Neuronal stem cell (in vitro differentiated cells): ENCODE results near the gene CDC16.

Source experiments
- DNase-seq: peaks from one replicate; pipeline ENCODE4 v3.0.0-alpha.2; 2013; ENCODE audit warnings: low spot score
- H2AFZ ChIP-seq: one replicate; pipeline ENCODE4 v1.6.1; 2013; ENCODE audit warnings: mild to moderate bottlenecking, low read length, inconsistent platforms
- H2AK5ac ChIP-seq: 2 replicates; pipeline ENCODE4 v1.6.1; 2013; ENCODE audit warnings: low read depth, mild to moderate bottlenecking, inconsistent platforms, low read length, moderate library complexity, mixed read lengths
- H2BK120ac ChIP-seq: 2 replicates; pipeline ENCODE4 v1.6.1; 2013; ENCODE audit warnings: low read depth, mild to moderate bottlenecking, inconsistent platforms, low read length, moderate library complexity, mixed read lengths
- H2BK12ac ChIP-seq: one replicate; pipeline ENCODE4 v1.6.1; 2013; ENCODE audit warnings: low read length, inconsistent platforms
- H2BK15ac ChIP-seq: 2 replicates; pipeline ENCODE4 v1.6.1; 2013; ENCODE audit warnings: mild to moderate bottlenecking, low read length, inconsistent platforms, mixed read lengths
- H2BK5ac ChIP-seq: one replicate; pipeline ENCODE4 v1.6.1; 2013; ENCODE audit warnings: inconsistent platforms, mild to moderate bottlenecking, low read length, moderate library complexity
- H3K14ac ChIP-seq: one replicate; pipeline ENCODE4 v1.6.1; 2013; ENCODE audit warnings: low read length, inconsistent platforms
- H3K18ac ChIP-seq: 2 replicates; pipeline ENCODE4 v1.6.1; 2013; ENCODE audit warnings: low read length, inconsistent platforms
- H3K23ac ChIP-seq: 2 replicates; pipeline ENCODE4 v1.6.1; 2013; ENCODE audit warnings: low read depth, mild to moderate bottlenecking, mixed read lengths, low read length, inconsistent platforms; ENCODE audit not compliant: poor library complexity
- H3K27ac ChIP-seq: replicated peaks from 3 replicates; pipeline ENCODE4 v1.5.1; 2013; ENCODE audit warnings: low read length, inconsistent platforms
- H3K27me3 ChIP-seq, 3 experiments: 2 replicates each; pipeline ENCODE4 v1.6.1; 2013; ENCODE audit warnings: low read length in 3 of 3, mild to moderate bottlenecking in 2 of 3, inconsistent platforms in 1 of 3, low read depth in 1 of 3, mixed read lengths in 1 of 3, moderate library complexity in 1 of 3; ENCODE audit not compliant: control insufficient read depth in 3 of 3, insufficient read depth in 3 of 3
- H3K36me3 ChIP-seq, 2 donors: replicated peaks in 1 of 2; 2 replicates each; pipeline ENCODE4 v1.6.1; 2013; ENCODE audit warnings: low read length in 2 of 2; ENCODE audit not compliant: control insufficient read depth in 2 of 2, insufficient read depth in 2 of 2
- H3K4ac ChIP-seq: 2 replicates; pipeline ENCODE4 v1.6.1; 2013; ENCODE audit warnings: inconsistent platforms, mild to moderate bottlenecking, low read length, moderate library complexity
- H3K4me1 ChIP-seq, 2 donors: 1 replicate in 1 of 2; 2 replicates in 1 of 2; pipeline ENCODE4 v1.6.1; 2013; ENCODE audit warnings: low read length in 2 of 2, low read depth in 1 of 2; ENCODE audit not compliant: control insufficient read depth in 2 of 2, insufficient read depth in 1 of 2
- H3K4me2 ChIP-seq: one replicate; pipeline ENCODE4 v1.6.1; 2013; ENCODE audit warnings: mild to moderate bottlenecking, low read length, inconsistent platforms; ENCODE audit not compliant: insufficient read depth, poor library complexity, severe bottlenecking
- H3K4me3 ChIP-seq, 2 donors: 2 replicates each; pipeline ENCODE4 v1.5.1; 2013; ENCODE audit warnings: low read length in 2 of 2, mild to moderate bottlenecking in 2 of 2, inconsistent platforms in 1 of 2, moderate library complexity in 1 of 2
- H3K79me1 ChIP-seq: one replicate; pipeline ENCODE4 v1.6.1; 2013; ENCODE audit warnings: low read depth, mild to moderate bottlenecking, inconsistent platforms, low read length, moderate library complexity
- H3K9ac ChIP-seq: one replicate; pipeline ENCODE4 v1.6.1; 2013; ENCODE audit warnings: mild to moderate bottlenecking, low read depth, low read length, inconsistent platforms; ENCODE audit not compliant: poor library complexity
- H3K9me3 ChIP-seq, 2 donors: replicated peaks in 1 of 2; 2 replicates each; pipeline versions ENCODE3 to v1.6.1; 2013; ENCODE audit warnings: low read length in 2 of 2, mild to moderate bottlenecking in 2 of 2, inconsistent platforms in 1 of 2, low read depth in 1 of 2, mixed read lengths in 1 of 2, moderate library complexity in 1 of 2; ENCODE audit not compliant: control insufficient read depth in 2 of 2, insufficient read depth in 1 of 2
- H4K8ac ChIP-seq: one replicate; pipeline ENCODE4 v1.6.1; 2013; ENCODE audit warnings: low read depth, mild to moderate bottlenecking, inconsistent platforms, low read length, moderate library complexity
- H4K91ac ChIP-seq: one replicate; pipeline ENCODE4 v1.6.1; 2013; ENCODE audit warnings: low read length, low read depth, mild to moderate bottlenecking, inconsistent platforms; ENCODE audit not compliant: poor library complexity
- WGBS, 2 donors: extraction: QIAGEN DNeasy Blood & Tissue Kit; methylation state at CpG; one replicate each; pipeline ENCODE4 v1.1.7; 2013; ENCODE audit warnings: missing lambda C conversion rate in 2 of 2, mixed read lengths in 1 of 2; ENCODE audit not compliant: insufficient read length in 2 of 2, insufficient replicate concordance in 1 of 2; ENCODE audit errors: extremely low coverage in 2 of 2; 5-methylcytosine and 5-hydroxymethylcytosine counted together

Gene CDC16

DNA sequence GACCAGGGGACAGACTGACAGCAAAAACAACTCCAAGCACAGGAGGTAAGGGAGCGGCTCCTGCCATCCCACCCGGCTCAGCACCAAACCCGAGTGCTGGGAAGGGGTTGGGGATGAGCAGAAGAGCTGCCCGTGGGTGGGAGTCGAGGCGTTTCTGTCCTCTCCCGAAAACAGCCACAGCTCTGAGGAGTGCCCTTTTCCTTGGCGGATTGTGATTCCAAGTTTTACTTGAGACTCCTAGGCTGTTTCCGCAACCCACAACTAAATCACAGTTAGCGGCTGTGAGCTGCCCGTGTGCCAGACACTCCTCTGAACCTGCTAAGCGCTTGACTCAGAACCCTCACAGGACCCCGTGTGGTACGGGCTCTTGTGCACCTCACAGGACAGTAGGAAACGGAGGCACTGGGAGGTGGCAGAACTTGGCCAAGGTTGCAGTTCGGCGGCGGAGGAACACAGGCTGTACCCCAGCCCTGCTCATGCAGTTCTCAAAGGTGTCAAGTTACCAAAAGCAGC is 34.2 kb upstream of the CDC16 start:
- H2AFZ ChIP-seq, result no peak overlapping the region
- peaks cover 0 to 3% (median 0%) of the 10 kb centered on the region in 3 experiments for H3K27me3 ChIP-seq
- no peaks in the 10 kb centered on the region for H3K4me1 ChIP-seq
- H2BK12ac ChIP-seq, result no peak overlapping the region
- no CpG with 5 or more reads among the region's 18 CpGs for WGBS, 2 donors
- no peak overlapping the region for H3K14ac ChIP-seq
- H3K9me3 ChIP-seq, result peaks cover 6% of the 10 kb centered on the region in 2 donors
- H3K4me2 ChIP-seq, result no peak overlapping the region
- no peak overlapping the region for H3K4me3 ChIP-seq
- no peak overlapping the region for H4K91ac ChIP-seq
- H3K9ac ChIP-seq, result no peak overlapping the region
- no peak for DNase-seq
- H2BK120ac ChIP-seq, result no peak overlapping the region
- no peak overlapping the region for H3K18ac ChIP-seq
- H2AK5ac ChIP-seq, result no peak overlapping the region
- no peak overlapping the region for H3K27ac ChIP-seq
- no peaks in the 10 kb centered on the region for H3K79me1 ChIP-seq
- H3K36me3 ChIP-seq, result no peaks in the 10 kb centered on the region
- H3K4ac ChIP-seq, result no peak overlapping the region
- H4K8ac ChIP-seq, result no peak overlapping the region
- H3K23ac ChIP-seq, result no peak overlapping the region
- no peak overlapping the region for H2BK15ac ChIP-seq
- H2BK5ac ChIP-seq, result no peak overlapping the region

DNA sequence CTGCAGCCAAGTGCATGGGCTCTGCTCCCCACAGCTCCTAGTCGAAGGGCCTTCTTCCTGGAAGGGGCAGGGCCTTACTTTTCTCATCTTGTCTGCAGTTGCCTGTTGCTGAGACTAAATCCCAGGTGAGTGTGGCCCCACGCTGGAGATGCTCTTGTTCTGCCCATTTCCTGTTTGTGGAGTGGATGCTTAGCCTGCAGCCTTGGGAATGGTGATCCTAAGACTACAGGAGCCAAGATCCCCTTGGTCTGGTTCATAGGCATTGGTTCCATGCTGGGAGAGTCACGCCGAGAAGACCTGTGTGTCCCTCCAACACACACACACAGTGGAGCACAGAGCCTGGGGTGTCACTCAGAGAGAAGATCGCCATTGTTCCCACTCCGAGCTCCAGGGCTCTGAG is 32.1 kb upstream of the CDC16 start:
- DNase-seq, result no peak
- Histone ChIP-seq H3K9me3 (peaks cover 11 to 13% of the 10 kb centered on the region in 2 donors), H2AK5ac (no peak overlapping the region), H4K91ac (no peak overlapping the region), H3K23ac (no peak overlapping the region), H3K4ac (no peak overlapping the region), H3K4me3 (no peak overlapping the region), H2BK5ac (no peak overlapping the region), H2BK120ac (no peak overlapping the region), H4K8ac (no peak overlapping the region), H3K14ac (peak overlapping the region; percentile 61), H3K4me2 (no peak overlapping the region), H3K79me1 (no peaks in the 10 kb centered on the region), H3K9ac (no peak overlapping the region), H2BK15ac (no peak overlapping the region), H3K4me1 (no peaks in the 10 kb centered on the region), H3K36me3 (no peaks in the 10 kb centered on the region), H2BK12ac (no peak overlapping the region), H3K27me3 (no peaks in the 10 kb centered on the region), H3K27ac (no peak overlapping the region), H3K18ac (peak overlapping the region; percentile 48), H2AFZ (no peak overlapping the region)
- WGBS, 2 donors, result no CpG with 5 or more reads among the region's 6 CpGs

DNA sequence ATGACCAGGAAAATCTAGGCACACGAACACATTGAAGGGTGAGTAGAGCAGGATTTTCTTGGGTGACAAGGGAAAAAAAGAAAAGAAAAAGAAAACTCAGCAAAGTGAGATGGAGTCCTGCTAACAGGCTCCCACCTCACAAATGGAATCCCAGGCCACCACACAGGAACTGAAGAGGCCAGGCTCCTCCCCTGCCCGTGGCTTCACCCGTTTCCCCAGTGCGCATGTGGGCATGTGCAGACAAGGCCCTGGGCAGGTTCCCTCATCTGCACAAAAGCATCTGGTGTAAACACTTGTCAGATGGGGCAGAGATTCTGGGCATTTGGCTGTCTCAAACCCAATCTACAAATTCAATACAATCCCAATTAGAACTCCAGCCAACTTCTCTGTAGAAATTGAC is 31.2 kb upstream of the CDC16 start:
- Histone ChIP-seq H3K27ac (no peak overlapping the region), H4K8ac (no peak overlapping the region)

DNA sequence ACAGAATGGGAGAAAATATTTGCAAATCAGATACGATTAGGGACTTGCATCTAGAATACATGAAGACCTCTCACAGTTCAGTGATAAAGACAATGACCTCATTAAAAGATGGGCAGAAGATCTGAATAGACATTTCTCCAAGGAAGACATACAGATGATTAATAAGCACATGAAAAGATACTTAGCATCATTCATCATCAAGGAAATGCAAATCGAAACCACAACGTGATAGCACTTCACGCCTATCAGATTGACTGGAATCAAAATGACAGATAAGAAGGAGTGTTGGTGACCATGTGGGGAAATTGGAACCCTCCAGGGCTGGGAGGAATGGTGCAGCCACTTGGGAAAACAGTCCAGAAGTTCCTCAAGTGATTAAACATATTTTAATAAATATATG is 29.8 kb upstream of the CDC16 start:
- DNase-seq, result no peak
- Histone ChIP-seq H2BK15ac (no peak overlapping the region), H3K14ac (no peak overlapping the region), H3K9ac (no peak overlapping the region), H3K79me1 (no peaks in the 10 kb centered on the region), H3K18ac (no peak overlapping the region), H4K8ac (no peak overlapping the region), H3K4me1 (no peaks in the 10 kb centered on the region), H3K27ac (no peak overlapping the region), H4K91ac (no peak overlapping the region), H3K9me3 (peaks cover 11 to 15% of the 10 kb centered on the region in 2 donors), H2AFZ (no peak overlapping the region), H3K36me3 (no peaks in the 10 kb centered on the region), H2BK12ac (no peak overlapping the region), H2AK5ac (no peak overlapping the region), H3K4me3 (no peak overlapping the region), H3K27me3 (no peaks in the 10 kb centered on the region), H3K23ac (no peak overlapping the region), H3K4ac (no peak overlapping the region), H3K4me2 (no peak overlapping the region), H2BK120ac (no peak overlapping the region), H2BK5ac (no peak overlapping the region)
- no CpG with 5 or more reads among the region's 4 CpGs for WGBS, 2 donors

More for the DNA sequence above, 31.2 kb upstream of the CDC16 start:
- H2AK5ac ChIP-seq, result no peak overlapping the region
- no peak overlapping the region for H3K4me3 ChIP-seq
- H3K23ac ChIP-seq, result no peak overlapping the region
- H2BK15ac ChIP-seq, result no peak overlapping the region
- no peaks in the 10 kb centered on the region for H3K27me3 ChIP-seq
- no peak overlapping the region for H2BK120ac ChIP-seq
- peak overlapping the region; percentile 32 for H2AFZ ChIP-seq
- no peak overlapping the region for H3K4ac ChIP-seq
- no peak overlapping the region for H2BK12ac ChIP-seq
- no peak overlapping the region for H3K14ac ChIP-seq
- WGBS, 2 donors, result no CpG with 5 or more reads among the region's 4 CpGs
- no peaks in the 10 kb centered on the region for H3K36me3 ChIP-seq
- DNase-seq, result no peak
- H3K4me2 ChIP-seq, result no peak overlapping the region
- H2BK5ac ChIP-seq, result no peak overlapping the region
- H3K4me1 ChIP-seq, result no peaks in the 10 kb centered on the region
- no peaks in the 10 kb centered on the region for H3K79me1 ChIP-seq
- H3K9ac ChIP-seq, result no peak overlapping the region
- no peak overlapping the region for H3K18ac ChIP-seq
- no peak overlapping the region for H4K91ac ChIP-seq
- peaks cover 11 to 15% of the 10 kb centered on the region in 2 donors for H3K9me3 ChIP-seq
